ENCODE data around the gene MCUB.

Gene MCUB

DNA sequence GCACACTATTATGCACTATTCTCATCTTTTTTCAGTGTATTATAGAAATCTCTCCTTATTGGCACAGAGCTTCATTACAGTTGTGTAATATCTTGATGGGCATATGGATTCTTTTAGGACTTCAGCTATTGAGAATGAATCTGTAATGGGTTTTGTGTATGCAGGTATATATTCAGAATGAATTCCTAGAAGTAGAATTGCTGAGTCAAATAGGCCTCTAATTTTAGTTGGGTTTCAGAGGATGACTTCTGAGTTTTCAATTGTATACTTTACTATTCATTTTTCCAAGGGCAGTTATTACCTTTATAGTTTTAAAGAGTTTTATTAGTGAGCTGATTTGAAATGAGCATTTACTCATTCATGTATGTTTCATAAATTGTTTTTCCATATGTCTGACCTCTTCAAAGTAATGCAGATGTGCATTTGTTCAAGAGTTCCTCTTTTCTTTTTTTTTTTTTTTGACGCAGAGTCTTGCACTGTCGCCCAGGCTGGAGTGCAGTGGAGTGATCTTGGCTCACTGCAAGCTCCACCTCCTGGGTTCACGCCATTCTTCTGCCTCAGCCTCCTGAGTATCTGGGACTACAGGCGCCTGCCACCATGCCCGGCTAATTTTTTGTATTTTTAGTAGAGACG is 123.7 kb downstream of the MCUB start:
- ATAC-seq (no peak), DNase-seq (no peak)

DNA sequence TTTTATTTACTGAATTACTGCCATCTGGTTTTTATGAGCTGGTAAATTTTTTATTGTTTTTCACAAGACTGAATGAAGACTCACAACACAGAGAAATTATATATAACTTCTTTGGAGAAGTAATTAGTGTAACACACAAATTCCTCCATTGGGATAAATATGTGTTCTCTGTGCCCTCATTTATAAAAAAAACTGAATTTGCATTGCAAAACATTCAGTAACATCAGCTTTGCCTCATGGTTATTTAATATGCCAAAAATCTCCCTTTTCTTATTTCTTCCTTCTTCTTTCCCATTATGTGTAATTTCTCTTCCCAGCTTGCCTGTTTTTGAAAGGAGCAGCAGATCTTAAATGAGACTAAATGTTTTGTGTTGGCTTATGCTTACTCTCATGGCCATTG is 124.7 kb downstream of the MCUB start:
- DNase-seq, result no peak
- no peak for ATAC-seq

- no peak for DNase-seq
- peak; percentile 59 for ATAC-seq
Measured at GRCh38 chr4:109690690-109691410, 130.8 kb downstream of the MCUB start.

GRCh38 chr4:109691411-109691920 is 131.4 kb downstream of the MCUB start:
- ATAC-seq (peak; percentile 67), DNase-seq (no peak)

DNA sequence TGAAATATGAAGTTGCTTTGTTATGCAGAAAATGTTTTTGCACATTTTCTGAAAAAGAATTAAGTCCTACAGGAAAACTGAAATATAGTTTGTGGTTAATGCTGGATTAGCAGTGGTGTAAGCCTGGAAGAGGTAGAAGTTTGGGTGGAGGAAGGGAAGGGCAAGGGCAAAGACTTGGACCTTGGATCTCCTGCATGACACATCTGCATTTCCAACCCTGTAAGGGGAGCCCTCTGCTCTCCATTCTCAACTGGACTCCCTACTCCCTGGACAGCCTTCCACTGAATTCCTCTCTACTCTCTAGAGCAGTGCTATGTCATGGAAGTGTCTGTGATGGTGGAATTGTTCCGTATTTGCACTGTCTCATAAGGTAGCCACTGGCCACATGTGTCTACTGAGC is 138.6 kb downstream of the MCUB start:
- ATAC-seq (no peak), DNase-seq (no peak)

DNA sequence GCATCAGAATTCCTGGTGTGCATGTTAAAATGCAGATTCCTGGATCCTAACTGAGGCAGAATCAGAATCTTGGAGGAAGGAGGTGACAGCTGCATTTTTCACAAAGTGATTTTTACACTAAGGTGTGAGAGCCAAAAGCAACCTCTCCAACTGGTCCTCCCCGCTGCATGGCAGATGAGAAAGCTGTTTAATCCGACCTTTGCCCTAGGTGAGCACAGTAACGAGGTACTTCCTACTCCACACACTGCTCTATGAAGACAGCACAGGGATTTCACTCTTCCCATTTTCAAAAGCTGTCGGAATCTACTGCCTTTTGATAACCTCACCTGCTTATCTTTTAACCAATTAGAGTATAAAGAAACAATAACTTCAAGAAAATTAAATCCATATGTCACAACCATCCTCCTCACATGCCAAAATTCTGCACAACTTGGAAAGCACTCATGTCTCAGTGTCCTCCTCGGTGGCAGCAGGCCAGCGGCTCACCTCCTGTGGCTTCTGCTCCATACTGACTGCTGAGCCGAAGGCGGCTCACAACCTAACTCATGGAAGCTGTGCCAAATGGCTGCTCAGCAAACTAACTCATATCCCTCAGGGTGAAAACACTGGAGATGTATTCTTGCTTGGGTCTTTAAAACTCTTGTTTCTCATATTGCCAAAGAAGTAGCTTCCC is 139.6 kb downstream of the MCUB start:
- no peak for DNase-seq
- ATAC-seq, result no peak

DNA sequence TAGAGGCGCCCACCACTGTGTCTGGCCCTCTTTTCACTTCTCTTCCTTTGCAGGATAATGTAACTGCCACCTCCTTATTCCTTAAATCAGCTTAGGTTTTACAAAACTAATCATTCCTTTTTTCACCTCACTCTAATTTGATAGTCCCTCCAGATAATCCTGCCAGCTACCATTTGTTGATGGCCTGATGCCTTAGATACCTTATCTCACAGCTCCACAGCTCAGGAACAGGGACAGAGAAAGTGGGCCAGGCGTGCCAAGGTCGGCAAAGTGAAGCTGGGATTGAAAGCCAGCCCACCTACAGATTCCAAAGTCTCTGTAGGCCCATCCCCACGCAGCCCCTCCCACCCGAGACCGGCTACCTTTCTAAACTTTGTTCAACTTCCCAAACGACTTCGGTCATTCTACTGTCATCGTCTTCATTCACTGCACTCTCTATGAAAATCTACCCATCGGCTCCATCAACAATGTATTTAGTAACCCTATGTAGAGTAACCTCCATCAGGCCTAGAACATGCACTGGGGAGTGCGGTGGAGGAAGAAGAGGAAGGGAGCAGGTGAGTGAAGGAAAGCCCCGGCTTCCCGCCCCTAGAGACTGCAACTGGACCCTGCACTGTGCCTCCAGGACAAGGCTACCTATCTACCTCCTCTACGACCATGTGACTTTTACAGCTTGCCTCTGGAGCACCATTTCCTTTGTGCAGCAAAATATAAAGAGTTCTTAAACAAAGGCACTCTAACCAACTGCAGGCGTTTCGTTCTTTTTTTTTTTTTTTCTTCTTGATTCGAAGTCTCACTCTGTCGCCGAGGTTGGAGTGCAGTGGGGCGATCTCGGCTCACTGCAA is 141.7 kb downstream of the MCUB start:
- no peak for ATAC-seq

DNA sequence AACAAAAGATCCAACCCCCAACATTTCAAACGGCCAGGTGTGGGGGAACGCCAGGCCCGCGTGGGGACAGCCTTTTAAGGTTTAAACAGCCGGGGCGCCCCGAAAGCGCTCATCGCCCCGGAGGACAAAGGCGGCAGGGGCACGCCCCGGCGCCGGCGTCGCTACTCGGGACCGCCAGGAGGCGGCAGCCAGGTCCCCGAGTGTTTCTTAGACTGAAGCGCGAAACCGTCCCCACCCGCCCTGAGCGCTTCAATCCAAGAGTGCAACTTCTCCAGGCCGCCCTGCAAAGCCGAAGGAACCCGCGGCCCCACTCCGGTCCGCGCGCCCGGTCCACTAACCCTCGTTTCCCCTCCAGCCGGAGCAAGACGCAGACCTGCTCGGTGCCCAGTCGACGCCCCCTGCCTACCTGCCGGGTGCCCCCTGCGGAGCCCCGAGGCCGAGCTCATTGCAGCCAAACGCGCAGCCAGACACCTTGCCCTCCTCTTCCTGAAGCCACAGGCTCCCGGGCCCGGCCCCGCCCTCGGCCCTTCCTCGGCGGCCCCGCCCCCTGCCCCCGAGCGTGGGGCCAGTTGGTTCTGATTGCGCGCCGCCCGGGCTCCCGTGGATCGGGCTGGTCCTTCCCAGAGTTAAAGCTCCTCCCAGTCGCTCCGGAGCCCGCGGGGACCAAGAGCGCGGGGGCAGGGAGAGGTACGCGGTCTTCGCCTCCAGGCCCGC is 143.1 kb downstream of the MCUB start, which contains the start of gene CASP6:
Gene CASP6, minus strand, starts transcription at position 496 of the 714 bp plus-strand sequence. Its CDS starts 50 bp downstream, at position 446.
- ATAC-seq, result peak; percentile 88
- peak; percentile 75 for DNase-seq

More for the DNA sequence above, 141.7 kb downstream of the MCUB start:
- no peak for DNase-seq

- no peak for DNase-seq
- ATAC-seq, result no peak
Measured at GRCh38 chr4:109703664-109704361, 143.8 kb downstream of the MCUB start.

DNA sequence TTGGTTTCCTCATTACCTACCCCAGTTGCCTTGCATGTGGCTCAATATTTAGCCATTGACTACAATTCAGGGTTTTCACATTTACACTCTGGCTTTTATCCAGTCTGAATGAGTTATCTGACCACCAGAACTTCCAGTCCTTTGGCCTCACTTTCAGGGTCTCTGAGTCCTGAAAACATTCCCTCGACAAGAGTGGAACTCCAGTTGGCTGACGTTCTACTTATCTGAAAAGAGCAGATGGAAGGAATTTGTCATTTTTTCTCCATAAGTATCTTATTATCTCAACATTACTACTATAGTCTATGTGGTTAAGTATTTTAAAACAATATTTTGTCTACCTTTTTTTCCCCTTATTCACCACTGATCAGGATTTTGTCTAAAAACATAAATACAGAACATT is 148.4 kb downstream of the MCUB start:
- ATAC-seq (no peak), DNase-seq (no peak)

- DNase-seq (no peak), ATAC-seq (no peak)
Measured at GRCh38 chr4:109708990-109709389, 148.9 kb downstream of the MCUB start.

DNA sequence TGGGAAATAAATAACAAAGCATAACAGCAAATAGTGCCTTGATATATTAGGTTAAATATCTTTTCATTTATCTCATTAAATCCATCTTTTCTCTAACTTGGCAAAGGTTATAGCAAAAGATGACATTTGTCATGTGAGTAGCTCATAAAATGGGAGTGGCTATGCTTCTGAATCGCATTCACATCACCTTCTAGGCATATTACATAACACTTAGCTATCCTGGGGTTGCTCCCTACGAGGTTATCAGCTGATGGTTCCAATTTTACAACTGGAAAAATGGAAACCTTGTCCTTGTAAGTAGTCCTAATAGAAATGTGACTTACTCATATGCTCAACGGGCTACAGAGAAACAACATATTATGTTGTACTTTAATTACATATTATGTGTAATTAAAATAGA is 153.5 kb downstream of the MCUB start:
- DNase-seq (no peak), ATAC-seq (no peak)

- no peak for ATAC-seq
- DNase-seq, result no peak
Measured at GRCh38 chr4:109718759-109719158, 158.7 kb downstream of the MCUB start.

- ATAC-seq (no peak), DNase-seq (no peak)
Measured at GRCh38 chr4:109719604-109720003, 159.6 kb downstream of the MCUB start.

- ATAC-seq (no peak), DNase-seq (no peak)
Measured at GRCh38 chr4:109721033-109721432, 161.0 kb downstream of the MCUB start.

DNA sequence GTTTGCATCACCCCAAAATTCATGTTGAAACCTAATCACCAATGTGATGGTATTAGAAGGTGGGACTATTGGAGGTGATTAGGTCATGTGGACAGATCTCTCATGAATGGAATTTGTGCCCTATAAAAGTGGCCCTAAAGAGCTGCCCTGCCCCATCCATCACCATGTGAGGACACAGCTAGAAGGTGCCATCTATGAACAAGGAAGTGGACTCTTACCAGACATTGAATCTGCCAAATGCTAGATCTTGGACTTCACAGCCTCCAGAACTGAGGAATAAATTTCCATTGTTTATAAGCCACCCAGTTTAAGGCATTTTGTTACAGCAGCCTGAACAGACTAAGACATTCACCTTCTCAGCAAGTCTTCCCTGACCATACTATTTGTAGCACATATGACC is 162.3 kb downstream of the MCUB start:
- DNase-seq (no peak), ATAC-seq (no peak)

- DNase-seq (no peak), ATAC-seq (no peak)
Measured at GRCh38 chr4:109723110-109723509, 163.1 kb downstream of the MCUB start.

- ATAC-seq (no peak), DNase-seq (no peak)
Measured at GRCh38 chr4:109728385-109728784, 168.3 kb downstream of the MCUB start.

GRCh38 chr4:109729117-109729717 is 169.2 kb downstream of the MCUB start:
- ATAC-seq, result peak; percentile 45
- peak; percentile 47 for DNase-seq

Measured in stimulated activated naive CD8-positive, alpha-beta T cell treated with anti-CD3 and anti-CD28 coated beads, Interleukin-15, Interleukin-2, amounts not matched to agents 100 U/mL and 50 U/mL, for 24 hours (primary cell).